Stomach smooth muscle (tissue), 2 donors: ENCODE results near the gene ADAMTSL5.

Experiments
- H3K27ac ChIP-seq: one replicate; pipeline ENCODE4 v1.7.0; 2013; ENCODE audit warnings: mild to moderate bottlenecking, low read length, inconsistent platforms
- H3K27me3 ChIP-seq, 2 donors: one replicate each; pipeline ENCODE4 v1.7.0; 2013; ENCODE audit warnings: low read length in 2 of 2; ENCODE audit not compliant: insufficient read depth in 2 of 2, control insufficient read depth in 1 of 2
- H3K36me3 ChIP-seq, 2 donors: one replicate each; pipeline ENCODE4 v1.7.0; 2013; ENCODE audit warnings: low read length in 2 of 2; ENCODE audit not compliant: control insufficient read depth in 2 of 2, insufficient read depth in 2 of 2
- H3K4me1 ChIP-seq: one replicate; pipeline ENCODE4 v1.7.0; 2013; ENCODE audit warnings: low read length; ENCODE audit not compliant: control insufficient read depth, insufficient read depth
- H3K4me3 ChIP-seq, 2 donors: one replicate each; pipeline ENCODE4 v1.7.0; 2013; ENCODE audit warnings: low read length in 2 of 2
- H3K9ac ChIP-seq, 2 donors: one replicate each; pipeline ENCODE4 v1.7.0; 2013; ENCODE audit warnings: low read length in 2 of 2, mild to moderate bottlenecking in 1 of 2
- H3K9me3 ChIP-seq, 2 donors: one replicate each; pipeline ENCODE4 v1.7.0; 2013; ENCODE audit warnings: low read length in 2 of 2; ENCODE audit not compliant: control insufficient read depth in 2 of 2
- donor health status: healthy.
- donor health status: Pancreatic carcinoma.

The ADAMTSL5 gene

GRCh38 chr19:1473085-1473851 lies 39.6 kb downstream of the ADAMTSL5 start:
- Histone ChIP-seq H3K9ac (no peak overlapping the region), H3K27ac (no peak overlapping the region), H3K4me3 (no peak overlapping the region), H3K36me3 (peaks cover 4% of the 10 kb centered on the region in 2 donors), H3K4me1 (peaks cover 45% of the 10 kb centered on the region), H3K27me3 (peaks cover 37 to 46% of the 10 kb centered on the region in 2 donors), H3K9me3 (no peaks in the 10 kb centered on the region)

- Histone ChIP-seq H3K4me3 (no peak overlapping the region), H3K9me3 (no peaks in the 10 kb centered on the region), H3K9ac (no peak overlapping the region), H3K36me3 (peaks cover 4% of the 10 kb centered on the region in 2 donors), H3K4me1 (peaks cover 48% of the 10 kb centered on the region), H3K27me3 (peaks cover 39 to 54% of the 10 kb centered on the region in 2 donors), H3K27ac (no peak overlapping the region)
These were observed 40.4 kb downstream of the ADAMTSL5 start for GRCh38 chr19:1472231-1473084.

DNA sequence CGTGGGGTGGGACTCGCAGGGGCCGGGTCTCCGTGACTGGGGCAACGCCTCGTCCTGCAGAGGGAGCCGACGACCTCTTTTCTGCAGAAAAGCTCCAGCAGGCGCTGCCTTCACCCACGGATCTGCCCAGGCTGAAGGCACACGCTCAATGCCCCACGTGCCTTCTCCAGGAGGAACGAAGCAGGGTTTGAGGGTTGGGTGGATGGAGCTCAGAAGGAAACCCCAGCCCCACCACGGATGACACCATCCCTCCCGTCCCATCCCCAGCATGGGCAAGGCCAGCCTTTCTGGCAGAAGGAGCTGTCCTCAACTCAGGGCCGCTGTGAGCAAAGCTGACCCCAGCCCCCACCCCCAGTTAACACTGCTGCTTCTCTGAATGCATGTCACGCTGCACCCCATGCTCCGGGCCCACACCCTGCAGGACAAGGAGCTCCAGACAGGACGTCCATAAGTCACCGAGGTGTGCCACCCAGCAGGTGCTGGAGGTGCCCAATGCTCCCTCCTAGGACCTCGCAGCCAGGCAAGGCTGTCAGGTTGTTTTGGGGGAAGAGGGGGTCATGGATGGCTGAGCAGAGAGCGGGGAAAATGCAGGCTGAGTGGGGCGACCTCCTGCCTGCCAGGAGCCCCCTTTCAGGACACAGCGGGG lies 41.2 kb downstream of the ADAMTSL5 start:
- Histone ChIP-seq H3K27me3 (peaks cover 42 to 63% of the 10 kb centered on the region in 2 donors), H3K4me3 (no peak overlapping the region), H3K4me1 (peaks cover 53% of the 10 kb centered on the region), H3K36me3 (peaks cover 4% of the 10 kb centered on the region in 2 donors), H3K9ac (no peak overlapping the region), H3K27ac (no peak overlapping the region), H3K9me3 (no peaks in the 10 kb centered on the region)

GRCh38 chr19:1471010-1471514 lies 41.8 kb downstream of the ADAMTSL5 start:
- no peaks in the 10 kb centered on the region for H3K9me3 ChIP-seq
- H3K36me3 ChIP-seq = peaks cover 0 to 4% of the 10 kb centered on the region in 2 donors
- H3K27me3 ChIP-seq = peaks cover 47 to 68% of the 10 kb centered on the region in 2 donors
- no peak overlapping the region for H3K9ac ChIP-seq
- H3K27ac ChIP-seq = no peak overlapping the region
- H3K4me3 ChIP-seq = peak overlapping the region; percentile 35 to 54
- peaks cover 54% of the 10 kb centered on the region for H3K4me1 ChIP-seq

DNA sequence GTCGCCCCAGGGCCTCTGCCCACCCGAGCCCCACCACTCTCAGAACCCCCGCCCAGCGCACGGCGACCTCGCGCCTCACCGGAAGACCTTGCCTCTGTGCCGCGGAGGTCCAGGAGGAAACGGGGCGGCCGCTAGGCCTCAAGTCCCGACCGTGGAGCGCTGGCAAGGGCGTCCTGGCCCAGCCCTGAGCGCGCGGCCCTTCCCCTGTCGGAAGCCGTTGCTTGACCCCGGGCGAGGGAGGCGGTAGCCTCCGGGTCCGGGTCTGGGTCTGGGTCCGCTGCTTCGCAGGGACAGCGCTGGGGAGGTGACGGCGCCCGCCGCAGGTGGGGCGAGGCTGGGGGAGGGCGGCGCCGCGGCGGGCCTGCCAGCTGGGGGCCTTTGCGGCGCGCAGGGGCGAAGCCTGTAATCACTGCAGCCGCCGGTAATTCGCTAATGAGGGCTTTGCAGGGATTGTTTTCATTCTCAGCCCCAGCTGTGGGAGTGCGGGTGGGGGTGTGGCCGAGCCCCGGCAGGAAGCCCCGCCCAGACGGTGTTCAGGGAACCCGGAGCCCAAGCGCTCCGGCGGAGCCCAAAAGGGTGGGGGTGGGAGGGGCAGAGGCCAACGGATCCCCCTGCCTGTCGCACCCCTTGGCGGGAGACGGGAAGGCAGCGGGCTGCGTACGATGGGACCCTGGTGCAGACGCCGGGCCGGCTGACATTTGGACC lies 42.4 kb downstream of the ADAMTSL5 start:
- Histone ChIP-seq H3K9me3 (no peaks in the 10 kb centered on the region), H3K27me3 (peaks cover 49 to 74% of the 10 kb centered on the region in 2 donors), H3K4me1 (peaks cover 57% of the 10 kb centered on the region), H3K9ac (no peak overlapping the region), H3K27ac (no peak overlapping the region), H3K36me3 (no peaks in the 10 kb centered on the region), H3K4me3 (peak overlapping the region; percentile 35 to 54)

- Histone ChIP-seq H3K27me3 (peaks cover 49 to 79% of the 10 kb centered on the region in 2 donors), H3K9me3 (no peaks in the 10 kb centered on the region), H3K4me3 (peak overlapping the region in 1 of 2 donors; percentile 54), H3K9ac (no peak overlapping the region), H3K36me3 (no peaks in the 10 kb centered on the region), H3K4me1 (peaks cover 61% of the 10 kb centered on the region), H3K27ac (no peak overlapping the region)
These were observed 42.8 kb downstream of the ADAMTSL5 start for GRCh38 chr19:1470055-1470304.

- Histone ChIP-seq H3K9ac (no peak overlapping the region), H3K27ac (no peak overlapping the region), H3K9me3 (no peaks in the 10 kb centered on the region), H3K4me3 (peak overlapping the region in 1 of 2 donors; percentile 54), H3K4me1 (peaks cover 61% of the 10 kb centered on the region), H3K27me3 (peaks cover 49 to 79% of the 10 kb centered on the region in 2 donors), H3K36me3 (no peaks in the 10 kb centered on the region)
These were observed 43.4 kb downstream of the ADAMTSL5 start for GRCh38 chr19:1469255-1470054.

- H3K27me3 ChIP-seq = peaks cover 49 to 79% of the 10 kb centered on the region in 2 donors
- no peaks in the 10 kb centered on the region for H3K9me3 ChIP-seq
- peaks cover 61% of the 10 kb centered on the region for H3K4me1 ChIP-seq
- no peak overlapping the region for H3K27ac ChIP-seq
- peak overlapping the region in 1 of 2 donors; percentile 15 for H3K4me3 ChIP-seq
- no peaks in the 10 kb centered on the region for H3K36me3 ChIP-seq
- H3K9ac ChIP-seq = no peak overlapping the region
These were observed 44.0 kb downstream of the ADAMTSL5 start for GRCh38 chr19:1468821-1469254.

- no peak overlapping the region for H3K27ac ChIP-seq
- H3K9me3 ChIP-seq = no peaks in the 10 kb centered on the region
- no peak overlapping the region for H3K9ac ChIP-seq
- no peaks in the 10 kb centered on the region for H3K36me3 ChIP-seq
- H3K4me3 ChIP-seq = peak overlapping the region in 1 of 2 donors; percentile 29
- H3K27me3 ChIP-seq = peaks cover 47 to 76% of the 10 kb centered on the region in 2 donors
- peaks cover 61% of the 10 kb centered on the region for H3K4me1 ChIP-seq
These were observed 44.5 kb downstream of the ADAMTSL5 start for GRCh38 chr19:1468274-1468820.
